Measurements from ENCODE around the gene TBL1X.

Gene TBL1X

GRCh38 chrX:9510366-9510765 lies 45.5 kb downstream of the TBL1X start:
- ChIA-PET POLR2A (no interaction called here), CTCF (no interaction called here)
- TF ChIP-seq CTCF (IDR thresholded peaks at IDR 0.05; ENCODE audit: control extremely low read depth, extremely low read depth, low read depth, missing control alignments) = no peak
- no peak for DNase-seq (ENCODE audit: extremely low spot score)

GRCh38 chrX:9510980-9511379 lies 46.1 kb downstream of the TBL1X start:
- no peak for DNase-seq (ENCODE audit: extremely low spot score)
- ChIA-PET POLR2A (no interaction called here), CTCF (no interaction called here)
- TF ChIP-seq CTCF (IDR thresholded peaks at IDR 0.05; ENCODE audit: control extremely low read depth, extremely low read depth, low read depth, missing control alignments) = no peak

- CTCF ChIA-PET = no interaction called here
- TF ChIP-seq CTCF (IDR thresholded peaks at IDR 0.05; ENCODE audit: control extremely low read depth, extremely low read depth, low read depth, missing control alignments) = no peak
- POLR2A ChIA-PET = no interaction called here
- no peak for DNase-seq (ENCODE audit: extremely low spot score)
These were observed 50.6 kb downstream of the TBL1X start for GRCh38 chrX:9515489-9515888.

- DNase-seq (ENCODE audit: extremely low spot score) = no peak
- ChIA-PET POLR2A (no interaction called here), CTCF (no interaction called here)
- no peak for TF ChIP-seq CTCF (IDR thresholded peaks at IDR 0.05; ENCODE audit: control extremely low read depth, extremely low read depth, low read depth, missing control alignments)
These were observed 51.2 kb downstream of the TBL1X start for GRCh38 chrX:9515973-9516538.

- TF ChIP-seq CTCF (IDR thresholded peaks at IDR 0.05; ENCODE audit: control extremely low read depth, extremely low read depth, low read depth, missing control alignments) = no peak
- ChIA-PET POLR2A (no interaction called here), CTCF (no interaction called here)
- DNase-seq (ENCODE audit: extremely low spot score) = no peak
These were observed 51.8 kb downstream of the TBL1X start for GRCh38 chrX:9516635-9517034.

- TF ChIP-seq CTCF (IDR thresholded peaks at IDR 0.05; ENCODE audit: control extremely low read depth, extremely low read depth, low read depth, missing control alignments) = no peak
- POLR2A ChIA-PET = no interaction called here
- no peak for DNase-seq (ENCODE audit: extremely low spot score)
- CTCF ChIA-PET = interaction anchor here (1.3 kb wide), 1 partner anchor 193 kb away, joined by 3 read pairs; no protein-coding TSS in a partner anchor
These were observed 53.2 kb downstream of the TBL1X start for GRCh38 chrX:9518051-9518450.

- CTCF ChIA-PET = interaction anchor here (1.3 kb wide), 1 partner anchor 192 kb away, joined by 3 read pairs; no protein-coding TSS in a partner anchor
- no peak for TF ChIP-seq CTCF (IDR thresholded peaks at IDR 0.05; ENCODE audit: control extremely low read depth, extremely low read depth, low read depth, missing control alignments)
- DNase-seq (ENCODE audit: extremely low spot score) = no peak
- POLR2A ChIA-PET = no interaction called here
These were observed 54.0 kb downstream of the TBL1X start for GRCh38 chrX:9518889-9519288.

Measured in GM10248 (cell line).